Rectal smooth muscle tissue (tissue), 1 donor: ENCODE results near the gene MED12L.

Experiments used
- H3K27ac ChIP-seq: one replicate; pipeline ENCODE4 v1.7.0; 2013; ENCODE audit warnings: low read depth, low read length, inconsistent platforms
- H3K27me3 ChIP-seq: one replicate; pipeline ENCODE4 v1.7.0; 2013; ENCODE audit warnings: low read length; ENCODE audit not compliant: control insufficient read depth, insufficient read depth
- H3K36me3 ChIP-seq: one replicate; pipeline ENCODE4 v1.7.0; 2013; ENCODE audit warnings: low read length; ENCODE audit not compliant: control insufficient read depth, insufficient read depth
- H3K4me1 ChIP-seq: one replicate; pipeline ENCODE4 v1.7.0; 2013; ENCODE audit warnings: low read length; ENCODE audit not compliant: control insufficient read depth, insufficient read depth
- H3K4me3 ChIP-seq: one replicate; pipeline ENCODE4 v1.7.0; 2013; ENCODE audit warnings: low read length
- H3K9ac ChIP-seq: one replicate; pipeline ENCODE4 v1.7.0; 2013; ENCODE audit warnings: low read length

The MED12L gene

DNA sequence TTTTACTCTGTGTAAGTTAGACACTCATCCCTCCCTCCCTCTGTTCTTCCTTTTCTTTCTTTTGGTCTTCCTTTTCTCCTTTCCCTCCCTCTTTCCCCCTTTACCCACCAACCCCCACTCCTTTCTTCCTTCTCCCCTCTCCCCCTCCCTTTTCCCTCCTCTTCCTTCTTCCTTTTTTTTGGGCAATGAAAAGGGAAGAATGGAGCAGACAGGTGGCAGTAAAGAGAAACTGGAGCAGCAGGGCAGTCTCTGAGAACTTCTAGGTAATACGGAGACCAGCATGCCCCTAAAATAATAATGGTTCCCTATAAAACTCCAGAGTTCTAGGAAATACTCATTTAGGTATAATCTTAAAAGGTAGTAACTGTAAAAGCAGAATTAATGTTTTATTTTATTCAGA, 129.0 kb downstream of the MED12L start:
- Histone ChIP-seq H3K4me1 (peaks cover 2% of the 10 kb centered on the region), H3K27me3 (no peaks in the 10 kb centered on the region), H3K27ac (no peak overlapping the region), H3K36me3 (peaks cover 2% of the 10 kb centered on the region), H3K4me3 (no peak overlapping the region), H3K9ac (no peak overlapping the region)

DNA sequence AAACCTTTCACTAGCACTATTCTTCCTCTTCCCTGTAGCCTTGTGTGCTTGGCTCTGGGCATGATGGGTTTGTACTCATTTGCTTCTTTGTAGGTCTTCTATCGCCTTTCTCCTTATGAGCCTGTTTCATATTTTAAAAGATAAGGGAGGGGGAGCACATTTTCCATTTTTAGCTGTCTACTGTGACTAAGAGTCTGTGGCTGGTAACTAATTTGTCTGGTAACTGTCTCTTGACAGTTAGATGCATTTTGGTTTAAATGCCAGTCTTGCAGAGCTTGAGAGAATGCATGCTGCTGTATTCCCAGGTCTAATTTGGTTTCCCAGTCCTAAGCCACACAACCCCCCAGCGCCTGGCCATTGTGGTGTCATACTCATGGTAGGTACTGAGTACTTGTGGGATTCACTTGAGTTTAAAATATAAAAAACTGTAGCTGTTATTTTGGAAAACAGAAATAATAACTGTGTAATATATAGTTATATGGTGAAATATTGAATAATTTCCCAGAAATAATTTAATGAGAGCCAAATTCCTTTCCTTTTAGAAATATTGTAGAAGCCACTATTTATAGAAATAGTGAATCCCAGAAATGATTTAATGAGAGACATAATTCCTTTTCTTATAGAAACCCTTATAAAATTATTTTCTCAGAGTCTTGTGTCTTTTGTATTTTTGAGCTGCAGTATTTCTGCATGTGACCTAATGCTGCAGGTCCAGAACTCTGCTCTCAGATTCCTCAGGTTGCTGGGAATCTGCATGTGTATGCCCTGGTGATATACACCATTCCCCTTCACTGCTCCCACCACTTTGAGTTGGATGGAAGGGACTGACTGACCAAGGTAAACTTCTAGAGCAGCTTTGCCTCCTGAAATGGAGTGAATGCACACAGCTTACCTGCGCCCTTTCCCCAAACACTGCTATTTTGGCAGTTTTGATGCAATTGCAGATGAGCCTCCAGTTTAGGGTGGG, 131.5 kb downstream of the MED12L start:
- Histone ChIP-seq H3K4me1 (peaks cover 2% of the 10 kb centered on the region), H3K4me3 (no peak overlapping the region), H3K27ac (no peak overlapping the region), H3K9ac (no peak overlapping the region), H3K27me3 (no peaks in the 10 kb centered on the region), H3K36me3 (peaks cover 2% of the 10 kb centered on the region)

DNA sequence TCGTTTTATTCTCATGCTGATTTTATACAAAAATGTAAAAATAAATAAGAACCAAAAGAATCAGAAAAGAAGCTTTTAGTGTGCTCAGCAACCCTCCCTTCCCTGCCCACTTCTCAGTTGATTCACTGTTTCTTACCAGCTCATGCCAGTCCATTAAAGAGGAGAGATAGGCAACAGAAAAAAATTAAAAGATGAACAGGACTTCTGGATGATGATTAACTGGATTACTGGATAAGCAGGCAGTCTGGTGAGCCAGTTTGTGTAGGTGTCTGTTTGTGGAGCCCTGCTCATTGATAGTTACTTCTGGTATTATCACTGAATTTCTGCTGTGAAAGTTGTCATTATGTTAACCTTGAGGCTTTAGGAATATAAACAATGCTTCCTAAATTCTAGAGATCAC, 132.7 kb downstream of the MED12L start:
- no peak overlapping the region for H3K4me3 ChIP-seq
- H3K27ac ChIP-seq, result no peak overlapping the region
- H3K4me1 ChIP-seq, result peaks cover 2% of the 10 kb centered on the region
- H3K27me3 ChIP-seq, result no peaks in the 10 kb centered on the region
- H3K36me3 ChIP-seq, result peaks cover 2% of the 10 kb centered on the region
- no peak overlapping the region for H3K9ac ChIP-seq

DNA sequence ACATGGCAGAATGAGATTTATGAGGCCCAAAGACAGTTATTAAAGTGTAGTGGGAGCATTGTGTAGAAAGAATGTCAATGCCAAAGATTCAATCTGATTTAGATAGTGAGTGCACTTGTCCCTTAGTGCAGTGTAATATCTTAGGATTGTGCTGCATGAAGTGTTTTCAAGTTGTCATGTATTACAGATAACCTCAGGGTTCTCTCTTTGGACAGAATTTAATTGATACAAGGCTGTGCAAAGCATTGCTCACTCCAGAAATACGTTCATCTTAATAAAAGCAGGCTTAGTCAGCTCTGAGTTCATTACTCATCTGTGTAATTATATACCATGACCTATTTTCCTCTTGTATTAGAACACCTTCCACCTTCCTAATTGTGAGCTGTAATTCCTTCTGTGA, 133.6 kb downstream of the MED12L start:
- no peak overlapping the region for H3K27ac ChIP-seq
- no peak overlapping the region for H3K9ac ChIP-seq

DNA sequence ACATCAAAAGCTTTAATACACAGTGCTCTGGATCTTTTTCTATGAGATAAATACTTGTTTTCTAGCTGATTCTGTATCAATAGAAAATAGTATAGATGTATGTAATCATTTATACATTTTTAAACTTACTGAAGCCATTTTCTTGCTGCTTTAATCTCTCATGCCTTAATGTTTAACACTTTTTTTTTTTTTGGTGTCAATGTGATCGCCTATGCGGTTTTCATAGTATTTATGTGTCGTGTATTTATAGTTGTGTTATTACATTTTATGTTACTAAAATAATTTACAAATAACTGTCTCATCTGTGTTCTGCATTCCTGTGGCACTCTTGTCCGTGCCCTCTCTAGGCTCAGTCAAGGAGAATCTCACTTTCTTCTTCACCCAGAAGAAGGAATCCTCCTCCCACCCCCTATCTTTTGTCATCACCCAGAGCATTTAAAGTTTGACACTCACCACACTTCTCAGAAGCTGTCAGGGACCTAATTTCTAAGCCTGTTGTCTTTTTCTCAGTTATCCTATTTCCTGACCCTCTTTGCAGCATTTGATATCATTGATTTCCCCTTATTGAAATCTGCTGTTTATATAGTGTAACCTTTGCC, 138.9 kb downstream of the MED12L start:
- Histone ChIP-seq H3K4me3 (no peak overlapping the region), H3K36me3 (no peaks in the 10 kb centered on the region), H3K27me3 (no peaks in the 10 kb centered on the region), H3K4me1 (peaks cover 10% of the 10 kb centered on the region), H3K9ac (no peak overlapping the region), H3K27ac (no peak overlapping the region)

More for the DNA sequence above, 133.6 kb downstream of the MED12L start:
- peaks cover 2% of the 10 kb centered on the region for H3K4me1 ChIP-seq
- H3K27me3 ChIP-seq, result no peaks in the 10 kb centered on the region
- H3K4me3 ChIP-seq, result no peak overlapping the region
- H3K36me3 ChIP-seq, result no peaks in the 10 kb centered on the region

DNA sequence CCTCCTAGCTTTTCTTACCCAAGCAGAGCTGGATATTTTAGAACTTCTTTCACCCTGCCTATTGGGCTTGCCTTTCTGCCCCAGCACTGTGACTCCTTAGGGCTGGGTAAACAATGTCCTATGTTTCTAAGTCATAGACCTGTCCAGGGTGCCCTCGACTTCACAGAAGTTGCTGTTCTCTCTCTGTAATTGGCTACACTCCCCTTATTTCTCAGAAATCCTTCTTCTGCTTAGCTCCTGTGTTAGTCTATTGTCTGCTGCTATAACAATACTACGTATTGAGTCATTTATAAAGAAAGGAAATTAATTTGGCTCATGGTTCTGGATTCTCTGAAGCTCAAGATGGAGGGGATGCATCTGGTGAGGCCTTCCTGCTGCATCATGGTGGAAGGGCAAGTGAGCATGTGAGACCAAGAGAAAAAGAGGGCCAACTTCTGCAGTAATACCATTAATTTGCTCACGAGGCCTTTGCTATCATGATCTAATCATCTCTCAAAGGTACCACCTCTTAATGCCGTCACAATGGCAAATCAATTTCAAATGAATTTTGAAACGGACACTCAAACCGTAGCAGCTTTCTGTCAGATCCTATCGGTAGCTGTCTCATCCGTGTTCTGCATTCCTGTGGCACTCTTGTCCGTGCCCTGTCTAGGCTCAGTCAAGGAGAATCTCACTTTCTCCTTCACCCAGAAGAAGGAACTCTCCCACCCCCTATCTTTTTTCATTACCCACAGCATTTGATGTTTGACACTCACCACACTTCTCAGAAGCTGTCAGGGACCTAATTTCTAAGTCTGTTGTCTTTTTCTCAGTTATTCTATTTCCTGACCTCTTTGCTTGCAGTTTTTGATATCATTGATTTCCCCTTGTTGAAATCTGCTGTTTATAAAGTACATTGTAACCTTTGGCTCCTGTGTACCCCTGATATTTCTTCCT, 139.8 kb downstream of the MED12L start:
- Histone ChIP-seq H3K9ac (no peak overlapping the region), H3K27ac (no peak overlapping the region), H3K4me1 (peaks cover 10% of the 10 kb centered on the region), H3K36me3 (no peaks in the 10 kb centered on the region), H3K4me3 (no peak overlapping the region), H3K27me3 (no peaks in the 10 kb centered on the region)

DNA sequence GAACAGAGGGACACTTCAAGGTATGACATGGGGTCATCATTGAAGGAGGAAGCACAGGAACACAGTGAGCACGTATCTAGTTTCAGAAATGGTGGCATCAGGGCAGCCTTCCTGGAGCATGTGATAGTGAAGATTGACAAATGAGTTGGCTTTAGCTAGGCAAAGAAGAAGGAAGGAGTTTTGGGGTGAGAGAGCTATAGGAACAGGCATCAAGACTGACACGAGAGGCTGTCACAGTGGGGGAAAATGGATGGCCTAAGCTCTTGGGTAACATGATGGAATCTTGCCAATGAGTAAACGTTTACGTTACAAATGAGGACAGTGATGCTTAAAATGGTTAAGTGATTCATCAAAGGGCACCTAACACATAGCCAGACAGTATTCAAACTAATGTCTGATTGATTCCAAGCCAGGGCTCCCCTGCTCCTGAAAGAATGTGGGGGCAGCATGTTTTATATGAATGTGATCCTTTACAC, 140.7 kb downstream of the MED12L start:
- H3K4me3 ChIP-seq, result no peak overlapping the region
- peaks cover 10% of the 10 kb centered on the region for H3K4me1 ChIP-seq
- H3K27ac ChIP-seq, result no peak overlapping the region
- H3K27me3 ChIP-seq, result no peaks in the 10 kb centered on the region
- H3K9ac ChIP-seq, result no peak overlapping the region
- no peaks in the 10 kb centered on the region for H3K36me3 ChIP-seq

DNA sequence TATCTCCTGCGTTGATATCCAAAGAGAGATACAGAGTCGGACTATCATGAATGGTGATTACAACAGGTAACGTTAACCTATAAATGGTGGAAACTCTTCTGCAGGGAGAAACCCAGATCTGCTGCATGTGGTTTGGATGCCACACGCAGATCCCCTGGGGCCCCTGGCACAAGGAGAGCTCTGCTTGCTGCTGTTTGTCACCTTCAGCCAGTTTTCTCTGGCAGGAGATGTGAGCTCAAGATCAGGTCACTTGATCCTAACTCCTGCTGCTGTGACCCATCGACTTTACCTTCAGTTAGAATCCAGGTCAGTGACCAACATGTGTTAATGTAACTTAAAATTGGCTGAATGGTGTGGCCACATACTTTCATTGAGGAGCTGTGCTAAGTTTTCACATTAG, 141.4 kb downstream of the MED12L start:
- H3K4me3 ChIP-seq, result no peak overlapping the region
- H3K27me3 ChIP-seq, result no peaks in the 10 kb centered on the region
- no peak overlapping the region for H3K27ac ChIP-seq
- no peaks in the 10 kb centered on the region for H3K36me3 ChIP-seq
- H3K9ac ChIP-seq, result no peak overlapping the region
- peaks cover 10% of the 10 kb centered on the region for H3K4me1 ChIP-seq

DNA sequence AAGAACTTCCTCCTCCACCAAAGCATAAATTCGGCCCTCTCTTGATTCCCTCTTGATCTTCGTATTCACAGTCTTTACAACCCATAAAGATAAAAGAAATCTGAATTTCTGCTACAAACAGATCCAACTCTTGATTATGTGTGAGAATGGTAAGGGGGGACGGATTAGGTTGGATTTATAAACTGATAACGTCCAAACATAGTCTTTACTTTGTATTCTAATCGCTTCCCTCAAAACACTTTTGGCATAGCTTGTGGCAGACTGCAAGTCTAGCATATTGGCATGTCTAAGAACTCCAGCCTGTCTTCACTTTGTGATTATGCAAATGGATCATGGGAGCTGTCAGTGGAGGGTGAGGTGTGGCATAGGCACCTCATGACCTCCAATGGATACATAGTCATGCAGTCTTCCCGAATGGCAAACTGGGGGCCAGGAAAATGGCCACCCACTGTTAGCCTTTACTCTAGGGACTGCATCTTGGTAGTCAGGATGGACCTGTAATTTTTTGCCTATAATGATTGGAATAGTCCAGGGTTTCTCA, 141.9 kb downstream of the MED12L start:
- no peak overlapping the region for H3K9ac ChIP-seq
- no peaks in the 10 kb centered on the region for H3K27me3 ChIP-seq
- H3K27ac ChIP-seq, result no peak overlapping the region
- no peak overlapping the region for H3K4me3 ChIP-seq
- H3K4me1 ChIP-seq, result peaks cover 10% of the 10 kb centered on the region
- H3K36me3 ChIP-seq, result no peaks in the 10 kb centered on the region

DNA sequence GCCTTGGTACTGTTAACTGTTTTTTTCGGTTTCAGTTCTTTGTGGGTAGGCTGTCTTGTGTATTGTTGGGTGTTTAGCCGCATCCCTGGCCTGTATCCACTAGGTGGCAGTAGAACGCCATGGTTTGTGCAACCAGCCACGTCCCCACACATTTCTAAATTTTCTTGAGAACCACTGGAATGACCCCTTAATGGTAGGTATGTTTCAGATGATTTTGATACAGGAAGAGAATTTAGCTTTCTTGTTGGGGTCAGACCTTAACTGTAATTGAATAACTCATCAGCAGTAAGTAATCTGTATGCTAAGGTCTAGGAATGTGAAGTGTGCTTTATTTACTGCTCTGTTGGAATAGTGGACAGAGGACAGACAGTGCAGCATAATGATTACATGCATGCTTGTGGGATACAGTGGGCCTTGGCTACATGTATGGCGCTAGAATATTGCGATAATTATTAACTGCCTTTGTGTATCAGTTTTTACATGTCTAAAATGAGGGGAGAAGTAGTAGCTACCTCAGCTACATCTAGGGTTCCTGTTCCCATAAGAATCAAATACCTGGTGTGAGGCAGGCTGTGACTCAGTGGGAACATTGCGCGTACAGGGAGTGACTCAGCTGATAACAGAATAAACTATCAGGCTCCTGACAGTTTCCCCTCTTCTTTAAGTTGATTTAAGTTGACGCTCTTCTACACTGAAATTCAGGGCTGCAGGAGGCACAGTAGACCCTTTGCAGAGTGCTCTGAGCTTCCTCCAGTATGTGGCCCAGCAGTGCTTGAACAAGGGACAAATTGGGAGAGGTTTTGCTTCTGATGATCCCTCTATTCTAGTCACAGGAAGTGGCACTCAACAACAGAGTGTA, 142.6 kb downstream of the MED12L start:
- no peaks in the 10 kb centered on the region for H3K27me3 ChIP-seq
- no peak overlapping the region for H3K9ac ChIP-seq
- peaks cover 10% of the 10 kb centered on the region for H3K4me1 ChIP-seq
- no peak overlapping the region for H3K4me3 ChIP-seq
- H3K36me3 ChIP-seq, result no peaks in the 10 kb centered on the region
- H3K27ac ChIP-seq, result no peak overlapping the region

DNA sequence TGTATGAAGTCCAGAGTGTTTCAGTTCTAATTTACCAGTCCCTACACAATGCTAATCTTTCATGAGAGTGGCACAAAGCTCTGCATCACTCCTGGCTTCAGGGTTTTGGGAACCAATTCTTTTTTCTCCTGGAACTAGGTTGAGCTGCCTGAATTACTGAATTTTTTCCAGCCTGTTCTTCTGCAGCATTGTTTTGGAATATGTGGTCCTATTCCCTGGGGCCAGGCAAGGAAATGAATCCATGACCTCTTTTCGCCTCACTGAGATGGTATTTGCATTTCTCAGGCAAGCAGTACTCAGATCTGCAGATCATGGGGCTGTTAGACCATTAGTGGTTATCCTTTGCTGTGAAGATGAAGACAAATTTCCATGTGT, 143.2 kb downstream of the MED12L start:
- no peak overlapping the region for H3K4me3 ChIP-seq
- H3K9ac ChIP-seq, result no peak overlapping the region
- H3K4me1 ChIP-seq, result peaks cover 10% of the 10 kb centered on the region
- no peaks in the 10 kb centered on the region for H3K27me3 ChIP-seq
- no peak overlapping the region for H3K27ac ChIP-seq
- H3K36me3 ChIP-seq, result no peaks in the 10 kb centered on the region
